ENCODE measurements around the gene GAA.
"Not testable (repeated sequence)": the region's sequence is repeated elsewhere in the genome, so short reads cannot be mapped to it uniquely, and the experiment has no call there.

GAA gene

GRCh38 chr17:80151333-80151732, 50.0 kb downstream of the GAA start:
- DNase-seq: peak; percentile 62

DNA sequence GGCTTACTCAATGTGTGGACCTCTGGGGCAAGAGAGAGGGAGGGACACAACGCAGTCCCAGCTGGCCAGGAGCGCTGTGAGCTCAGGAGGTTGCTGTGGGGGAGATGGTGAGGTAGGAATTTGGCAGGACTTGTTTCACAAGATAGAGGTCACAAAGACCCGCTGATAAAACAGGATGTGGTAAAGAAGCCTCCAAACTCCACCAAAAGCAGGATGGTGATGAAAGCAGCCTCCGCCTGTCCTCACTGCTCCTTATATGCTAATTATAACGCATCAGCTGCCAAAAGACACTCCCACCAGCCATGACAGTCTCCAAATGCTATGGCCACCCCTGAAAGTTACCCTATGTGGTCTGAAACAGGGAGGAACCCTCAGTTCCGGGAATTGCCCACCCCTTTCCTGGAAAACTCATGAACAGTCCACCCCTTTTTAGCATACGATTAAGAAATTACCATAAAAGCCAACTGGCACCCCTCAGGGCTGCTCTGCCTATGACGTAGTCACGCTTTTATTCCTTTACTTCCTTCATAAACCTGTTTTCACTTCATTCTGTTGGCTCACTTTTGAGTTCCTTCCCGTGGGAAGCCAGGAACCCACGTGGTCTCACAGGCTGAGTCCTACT, 50.8 kb downstream of the GAA start:
- peak; percentile 48 for DNase-seq

DNA sequence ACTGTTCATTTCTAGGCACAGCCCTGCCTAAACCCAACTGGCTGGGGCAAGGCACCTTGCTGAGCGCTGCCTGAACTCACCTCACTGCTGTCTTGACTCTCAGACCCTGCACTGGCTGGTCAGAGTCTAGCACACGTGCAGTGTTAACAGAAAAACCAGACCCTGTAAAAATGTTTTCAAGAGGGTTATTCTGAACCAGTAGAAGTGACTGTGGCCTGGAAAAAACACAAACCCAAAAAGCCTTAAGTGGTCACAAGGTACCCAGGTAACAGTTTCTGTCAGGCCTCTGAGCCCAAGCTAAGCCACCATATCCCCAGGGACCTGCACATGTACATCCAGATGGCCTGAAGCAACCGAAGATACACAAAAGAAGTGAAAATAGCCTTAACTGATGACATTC, 51.6 kb downstream of the GAA start:
- no peak for DNase-seq

- no peak for DNase-seq
Measured at GRCh38 chr17:80154166-80154565, 52.8 kb downstream of the GAA start.

DNA sequence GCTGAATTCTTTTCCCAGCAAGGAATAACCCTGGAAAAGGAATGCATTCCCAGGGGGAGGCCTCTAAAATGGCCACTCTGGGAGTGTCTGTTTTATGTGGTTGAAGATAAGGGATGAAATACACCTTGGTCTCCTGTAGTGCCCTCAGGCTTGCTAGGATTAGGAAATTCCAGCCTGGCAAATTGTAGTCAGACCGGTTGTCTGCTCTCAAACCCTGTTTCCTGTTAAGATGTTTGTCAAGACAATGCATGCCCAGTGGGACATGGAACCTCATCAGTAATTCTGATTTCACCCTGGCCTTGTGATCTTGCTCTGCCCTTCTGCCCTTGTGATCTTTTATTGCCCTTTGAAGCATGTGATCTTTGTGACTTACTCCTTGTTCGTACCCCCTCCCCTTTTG, 54.2 kb downstream of the GAA start:
- not testable (repeated sequence) for DNase-seq

DNA sequence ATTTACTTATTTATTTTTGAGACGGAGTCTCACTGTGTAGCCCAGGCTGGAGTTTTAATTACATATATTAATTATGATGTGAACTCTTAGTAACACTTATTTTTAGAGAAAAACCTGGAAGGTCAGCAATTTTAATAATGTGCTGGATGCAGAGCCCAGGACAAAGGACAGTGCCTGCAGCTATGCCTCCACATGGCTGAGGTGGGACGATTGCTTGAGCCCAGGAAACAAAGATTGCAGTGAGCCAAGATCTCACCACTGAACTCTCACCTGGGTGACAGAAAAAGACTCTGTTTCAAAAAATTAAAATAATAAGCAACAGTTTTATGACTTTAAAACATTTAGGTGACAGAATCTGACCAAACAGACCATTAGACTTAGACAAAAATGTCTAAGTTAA, 57.5 kb downstream of the GAA start:
- DNase-seq: no peak

DNA sequence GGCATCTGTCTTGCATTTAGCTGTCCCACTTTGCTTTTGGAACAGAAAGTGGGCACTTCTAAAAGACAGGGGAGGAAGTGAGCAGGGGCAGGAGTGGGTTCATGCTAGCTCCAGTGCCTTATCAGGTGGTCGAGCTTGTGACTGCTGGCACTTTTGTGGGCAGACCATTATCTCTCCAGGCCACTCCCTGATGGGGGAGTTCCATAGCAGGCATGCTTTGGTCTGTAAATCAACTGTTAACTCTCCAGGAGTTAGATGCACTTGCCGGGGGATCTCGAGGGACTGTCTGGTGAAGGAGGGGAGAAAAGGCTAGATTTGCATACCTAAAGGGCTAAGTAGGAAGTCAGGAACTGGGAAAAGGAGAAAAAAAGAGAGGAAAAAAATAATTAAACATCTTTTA, 59.2 kb downstream of the GAA start:
- DNase-seq: no peak

- DNase-seq: no peak
Measured at GRCh38 chr17:80163336-80163735, 62.0 kb downstream of the GAA start.

GRCh38 chr17:80164185-80164584, 62.8 kb downstream of the GAA start:
- no peak for DNase-seq

- no peak for DNase-seq
Measured at GRCh38 chr17:80166446-80166845, 65.1 kb downstream of the GAA start.

GRCh38 chr17:80168371-80168770, 67.0 kb downstream of the GAA start:
- DNase-seq: no peak

GRCh38 chr17:80169107-80169506, 67.7 kb downstream of the GAA start:
- no peak for DNase-seq
